Measurements from ENCODE around the gene FAM221B.

FAM221B gene

GRCh38 chr9:35820076-35820475 lies 8.5 kb downstream of the FAM221B start:
- no peak for DNase-seq (ENCODE audit: low read depth)

GRCh38 chr9:35818341-35818740 lies 10.2 kb downstream of the FAM221B start:
- DNase-seq (ENCODE audit: low read depth), result no peak

- no peak for DNase-seq (ENCODE audit: low read depth)
Measured at GRCh38 chr9:35816708-35817107, 11.8 kb downstream of the FAM221B start.

GRCh38 chr9:35814841-35815543 lies 13.5 kb downstream of the FAM221B start, which contains the start of gene HINT2:
Gene HINT2, minus strand, starts transcription at chr9:35815042. Its CDS starts 63 bp downstream, at chr9:35814979.
- DNase-seq (ENCODE audit: low read depth), result peak; percentile 96

GRCh38 chr9:35814106-35814840 lies 14.3 kb downstream of the FAM221B start:
- DNase-seq (ENCODE audit: low read depth), result peak; percentile 16

- DNase-seq (ENCODE audit: low read depth), result no peak
Measured at GRCh38 chr9:35813434-35814105, 15.0 kb downstream of the FAM221B start.

- peak; percentile 91 for DNase-seq (ENCODE audit: low read depth)
Measured at GRCh38 chr9:35812025-35812602, 16.4 kb downstream of the FAM221B start, which contains the start of gene SPAG8. Gene SPAG8, minus strand, starts transcription at chr9:35812262. Its CDS starts 115 bp downstream, at chr9:35812147.

GRCh38 chr9:35811381-35812024 lies 17.0 kb downstream of the FAM221B start:
- no peak for DNase-seq (ENCODE audit: low read depth)

- DNase-seq (ENCODE audit: low read depth), result no peak
Measured at GRCh38 chr9:35810122-35810521, 18.4 kb downstream of the FAM221B start.

GRCh38 chr9:35808433-35808832 lies 20.1 kb downstream of the FAM221B start:
- DNase-seq (ENCODE audit: low read depth), result no peak

GRCh38 chr9:35806101-35806500 lies 22.4 kb downstream of the FAM221B start:
- no peak for DNase-seq (ENCODE audit: low read depth)

GRCh38 chr9:35801328-35802128 lies 27.0 kb downstream of the FAM221B start:
- DNase-seq (ENCODE audit: low read depth), result no peak

GRCh38 chr9:35800530-35800929 lies 28.0 kb downstream of the FAM221B start:
- no peak for DNase-seq (ENCODE audit: low read depth)

GRCh38 chr9:35798658-35799374 lies 29.7 kb downstream of the FAM221B start:
- peak; percentile 40 for DNase-seq (ENCODE audit: low read depth)

GRCh38 chr9:35797311-35798109 lies 31.0 kb downstream of the FAM221B start:
- DNase-seq (ENCODE audit: low read depth), result no peak

GRCh38 chr9:35795695-35796094 lies 32.8 kb downstream of the FAM221B start:
- no peak for DNase-seq (ENCODE audit: low read depth)

GRCh38 chr9:35793461-35793860 lies 35.1 kb downstream of the FAM221B start:
- DNase-seq (ENCODE audit: low read depth), result no peak

- no peak for DNase-seq (ENCODE audit: low read depth)
Measured at GRCh38 chr9:35792826-35793225, 35.7 kb downstream of the FAM221B start.

- DNase-seq (ENCODE audit: low read depth), result no peak
Measured at GRCh38 chr9:35792024-35792813, 36.3 kb downstream of the FAM221B start.

Measured in activated T-cell treated with anti-CD3 and anti-CD28 coated beads for 24 hours (primary cell).